HepG2 (cell line): ENCODE data around the gene DENND2D. TPM values are rescaled to one million over a fixed set of nuclear protein-coding genes. Genes with fewer than 3 reads are reported as not detected.

Experiments used
- CBX2 ChIP-seq, 2 experiments: fragments of 200-600 bp in 1 of 2; sonication (generic); formaldehyde crosslinking in 1 of 2; IDR thresholded peaks; 2 replicates each; pipeline versions ENCODE4 v1.7.0 to v1.8.1; 2018 to 2022; ENCODE audit warnings: low read depth in 2 of 2, low read length in 1 of 2, mild to moderate bottlenecking in 1 of 2, missing genetic modification reagents in 1 of 2
- HMG20A ChIP-seq: IDR thresholded peaks from 2 replicates; pipeline ENCODE4 v1.6.1; 2016; ENCODE audit warnings: borderline replicate concordance
- MYNN ChIP-seq: sonication (generic); formaldehyde crosslinking; IDR thresholded peaks from 2 replicates; pipeline ENCODE4 v1.4.0; 2020; ENCODE audit warnings: mild to moderate bottlenecking, low read depth, missing genetic modification reagents
- NBN ChIP-seq: fragments of 450-650 bp; conservative IDR thresholded peaks from 2 replicates; pipeline ENCODE4 v1.6.1; 2017
- SAP130 ChIP-seq: IDR thresholded peaks from 2 replicates; pipeline ENCODE4 v1.6.1; 2016; ENCODE audit warnings: low read depth
- ZC3H4 ChIP-seq: sonication (generic); formaldehyde crosslinking; IDR thresholded peaks from 2 replicates; pipeline ENCODE4 v1.4.0; 2020; ENCODE audit warnings: missing genetic modification reagents, borderline replicate concordance
- ZEB1 ChIP-seq: IDR thresholded peaks from 2 replicates; pipeline ENCODE4 v1.6.1; 2012; ENCODE audit warnings: mild to moderate bottlenecking, low read depth, inconsistent platforms; ENCODE audit not compliant: insufficient replicate concordance
- ZFP82 ChIP-seq: sonication (generic); formaldehyde crosslinking; IDR thresholded peaks from 2 replicates; pipeline ENCODE4 v1.5.1; 2020; ENCODE audit warnings: mild to moderate bottlenecking, missing genetic modification reagents, borderline replicate concordance
- ZNF282 ChIP-seq: fragments of 450-650 bp; IDR thresholded peaks from 2 replicates; pipeline ENCODE4 v1.6.1; 2018; ENCODE audit not compliant: partially characterized antibody
- ZNF691 ChIP-seq: sonication (generic); formaldehyde crosslinking; IDR thresholded peaks from 2 replicates; pipeline ENCODE4 v1.4.0; 2020; ENCODE audit warnings: missing genetic modification reagents, low read depth, mild to moderate bottlenecking, borderline replicate concordance
- ZNF75D ChIP-seq: sonication (generic); formaldehyde crosslinking; IDR thresholded peaks from 2 replicates; pipeline ENCODE4 v1.8.1; 2023; ENCODE audit warnings: missing genetic modification reagents, mild to moderate bottlenecking, borderline replicate concordance
- polyA plus RNA-seq, 8 experiments: library from polyadenylated mRNA; depleted of rRNA in 3 of 8; stranded (reverse) in 7 of 8; unstranded in 1 of 8; fragments of >200 nt; fragmentation: Illumina TruSeq in 4 of 8; extraction: Trizol in 4 of 8; gene quantifications; 2 replicates each; pipeline versions ENCODE4 v1.2.1 to v1.2.3, GENCODE V29; 2011 to 2016; ENCODE audit warnings: low read depth in 4 of 8, missing spikeins in 1 of 8, mixed read lengths in 1 of 8; ENCODE audit not compliant: insufficient read depth in 1 of 8
- total RNA-seq, 5 experiments: library from RNA; depleted of rRNA; stranded (reverse); fragments of >200 nt; fragmentation: Illumina TruSeq; extraction: Trizol; gene quantifications; 2 replicates each; pipeline ENCODE4 v1.2.3, GENCODE V29; 2016; ENCODE audit warnings: low read depth in 1 of 5
- TF ChIP-seq, protein P1 (sequence below): sonication (generic); formaldehyde crosslinking; IDR thresholded peaks from 2 replicates; pipeline ENCODE4 v1.4.0; 2020; ENCODE audit warnings: missing genetic modification reagents
- TF ChIP-seq, protein P2 (sequence below): sonication (generic); formaldehyde crosslinking; conservative IDR thresholded peaks from 2 replicates; pipeline ENCODE4 v1.4.0; 2020; ENCODE audit warnings: missing genetic modification reagents
- TF ChIP-seq, protein P3 (sequence below): sonication (generic); formaldehyde crosslinking; IDR thresholded peaks from 2 replicates; pipeline ENCODE4 v1.4.0; 2020; ENCODE audit warnings: missing genetic modification reagents, borderline replicate concordance
- TF ChIP-seq, protein P4 (sequence below): sonication (generic); formaldehyde crosslinking; IDR thresholded peaks from 2 replicates; pipeline ENCODE4 v1.8.0; 2022; ENCODE audit warnings: mild to moderate bottlenecking, missing genetic modification reagents; ENCODE audit not compliant: insufficient replicate concordance
- TF ChIP-seq, protein P5 (sequence below): sonication (generic); formaldehyde crosslinking; IDR thresholded peaks from 2 replicates; pipeline ENCODE4 v1.5.1; 2020; ENCODE audit warnings: missing genetic modification reagents, mild to moderate bottlenecking, borderline replicate concordance

Gene DENND2D
- total and polyA plus RNA-seq, 2 of the 13 experiments (the other 11 are each of a cell fraction or from before 2014, with no cell fraction given): 0.04 TPM; not detected in 1

- TF ChIP-seq, protein P1, sequence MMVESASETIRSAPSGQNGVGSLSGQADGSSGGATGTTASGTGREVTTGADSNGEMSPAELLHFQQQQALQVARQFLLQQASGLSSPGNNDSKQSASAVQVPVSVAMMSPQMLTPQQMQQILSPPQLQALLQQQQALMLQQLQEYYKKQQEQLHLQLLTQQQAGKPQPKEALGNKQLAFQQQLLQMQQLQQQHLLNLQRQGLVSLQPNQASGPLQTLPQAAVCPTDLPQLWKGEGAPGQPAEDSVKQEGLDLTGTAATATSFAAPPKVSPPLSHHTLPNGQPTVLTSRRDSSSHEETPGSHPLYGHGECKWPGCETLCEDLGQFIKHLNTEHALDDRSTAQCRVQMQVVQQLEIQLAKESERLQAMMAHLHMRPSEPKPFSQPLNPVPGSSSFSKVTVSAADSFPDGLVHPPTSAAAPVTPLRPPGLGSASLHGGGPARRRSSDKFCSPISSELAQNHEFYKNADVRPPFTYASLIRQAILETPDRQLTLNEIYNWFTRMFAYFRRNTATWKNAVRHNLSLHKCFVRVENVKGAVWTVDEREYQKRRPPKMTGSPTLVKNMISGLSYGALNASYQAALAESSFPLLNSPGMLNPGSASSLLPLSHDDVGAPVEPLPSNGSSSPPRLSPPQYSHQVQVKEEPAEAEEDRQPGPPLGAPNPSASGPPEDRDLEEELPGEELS (CRISPR knock-in tag): no peak
- TF ChIP-seq MYNN (CRISPR knock-in tag): no peak
- TF ChIP-seq, protein P2, sequence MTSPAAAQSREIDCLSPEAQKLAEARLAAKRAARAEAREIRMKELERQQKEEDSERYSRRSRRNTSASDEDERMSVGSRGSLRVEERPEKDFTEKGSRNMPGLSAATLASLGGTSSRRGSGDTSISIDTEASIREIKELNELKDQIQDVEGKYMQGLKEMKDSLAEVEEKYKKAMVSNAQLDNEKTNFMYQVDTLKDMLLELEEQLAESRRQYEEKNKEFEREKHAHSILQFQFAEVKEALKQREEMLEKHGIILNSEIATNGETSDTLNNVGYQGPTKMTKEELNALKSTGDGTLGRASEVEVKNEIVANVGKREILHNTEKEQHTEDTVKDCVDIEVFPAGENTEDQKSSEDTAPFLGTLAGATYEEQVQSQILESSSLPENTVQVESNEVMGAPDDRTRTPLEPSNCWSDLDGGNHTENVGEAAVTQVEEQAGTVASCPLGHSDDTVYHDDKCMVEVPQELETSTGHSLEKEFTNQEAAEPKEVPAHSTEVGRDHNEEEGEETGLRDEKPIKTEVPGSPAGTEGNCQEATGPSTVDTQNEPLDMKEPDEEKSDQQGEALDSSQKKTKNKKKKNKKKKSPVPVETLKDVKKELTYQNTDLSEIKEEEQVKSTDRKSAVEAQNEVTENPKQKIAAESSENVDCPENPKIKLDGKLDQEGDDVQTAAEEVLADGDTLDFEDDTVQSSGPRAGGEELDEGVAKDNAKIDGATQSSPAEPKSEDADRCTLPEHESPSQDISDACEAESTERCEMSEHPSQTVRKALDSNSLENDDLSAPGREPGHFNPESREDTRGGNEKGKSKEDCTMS (CRISPR knock-in tag): no peak
- TF ChIP-seq CBX2 (IDR thresholded peaks at IDR 0.05; ENCODE audit: low read depth, low read length): no peak
- TF ChIP-seq CBX2 (CRISPR knock-in tag; IDR thresholded peaks at IDR 0.05; ENCODE audit: low read depth): no peak
- no peak for TF ChIP-seq ZNF282
- TF ChIP-seq, protein P3, sequence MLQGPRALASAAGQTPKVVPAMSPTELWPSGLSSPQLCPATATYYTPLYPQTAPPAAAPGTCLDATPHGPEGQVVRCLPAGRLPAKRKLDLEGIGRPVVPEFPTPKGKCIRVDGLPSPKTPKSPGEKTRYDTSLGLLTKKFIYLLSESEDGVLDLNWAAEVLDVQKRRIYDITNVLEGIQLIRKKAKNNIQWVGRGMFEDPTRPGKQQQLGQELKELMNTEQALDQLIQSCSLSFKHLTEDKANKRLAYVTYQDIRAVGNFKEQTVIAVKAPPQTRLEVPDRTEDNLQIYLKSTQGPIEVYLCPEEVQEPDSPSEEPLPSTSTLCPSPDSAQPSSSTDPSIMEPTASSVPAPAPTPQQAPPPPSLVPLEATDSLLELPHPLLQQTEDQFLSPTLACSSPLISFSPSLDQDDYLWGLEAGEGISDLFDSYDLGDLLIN (CRISPR knock-in tag): no peak
- no peak for TF ChIP-seq NBN
- no peak for TF ChIP-seq HMG20A (CRISPR knock-in tag)
- TF ChIP-seq, protein P4, sequence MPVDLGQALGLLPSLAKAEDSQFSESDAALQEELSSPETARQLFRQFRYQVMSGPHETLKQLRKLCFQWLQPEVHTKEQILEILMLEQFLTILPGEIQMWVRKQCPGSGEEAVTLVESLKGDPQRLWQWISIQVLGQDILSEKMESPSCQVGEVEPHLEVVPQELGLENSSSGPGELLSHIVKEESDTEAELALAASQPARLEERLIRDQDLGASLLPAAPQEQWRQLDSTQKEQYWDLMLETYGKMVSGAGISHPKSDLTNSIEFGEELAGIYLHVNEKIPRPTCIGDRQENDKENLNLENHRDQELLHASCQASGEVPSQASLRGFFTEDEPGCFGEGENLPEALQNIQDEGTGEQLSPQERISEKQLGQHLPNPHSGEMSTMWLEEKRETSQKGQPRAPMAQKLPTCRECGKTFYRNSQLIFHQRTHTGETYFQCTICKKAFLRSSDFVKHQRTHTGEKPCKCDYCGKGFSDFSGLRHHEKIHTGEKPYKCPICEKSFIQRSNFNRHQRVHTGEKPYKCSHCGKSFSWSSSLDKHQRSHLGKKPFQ (CRISPR knock-in tag): no peak
- TF ChIP-seq, protein P5, sequence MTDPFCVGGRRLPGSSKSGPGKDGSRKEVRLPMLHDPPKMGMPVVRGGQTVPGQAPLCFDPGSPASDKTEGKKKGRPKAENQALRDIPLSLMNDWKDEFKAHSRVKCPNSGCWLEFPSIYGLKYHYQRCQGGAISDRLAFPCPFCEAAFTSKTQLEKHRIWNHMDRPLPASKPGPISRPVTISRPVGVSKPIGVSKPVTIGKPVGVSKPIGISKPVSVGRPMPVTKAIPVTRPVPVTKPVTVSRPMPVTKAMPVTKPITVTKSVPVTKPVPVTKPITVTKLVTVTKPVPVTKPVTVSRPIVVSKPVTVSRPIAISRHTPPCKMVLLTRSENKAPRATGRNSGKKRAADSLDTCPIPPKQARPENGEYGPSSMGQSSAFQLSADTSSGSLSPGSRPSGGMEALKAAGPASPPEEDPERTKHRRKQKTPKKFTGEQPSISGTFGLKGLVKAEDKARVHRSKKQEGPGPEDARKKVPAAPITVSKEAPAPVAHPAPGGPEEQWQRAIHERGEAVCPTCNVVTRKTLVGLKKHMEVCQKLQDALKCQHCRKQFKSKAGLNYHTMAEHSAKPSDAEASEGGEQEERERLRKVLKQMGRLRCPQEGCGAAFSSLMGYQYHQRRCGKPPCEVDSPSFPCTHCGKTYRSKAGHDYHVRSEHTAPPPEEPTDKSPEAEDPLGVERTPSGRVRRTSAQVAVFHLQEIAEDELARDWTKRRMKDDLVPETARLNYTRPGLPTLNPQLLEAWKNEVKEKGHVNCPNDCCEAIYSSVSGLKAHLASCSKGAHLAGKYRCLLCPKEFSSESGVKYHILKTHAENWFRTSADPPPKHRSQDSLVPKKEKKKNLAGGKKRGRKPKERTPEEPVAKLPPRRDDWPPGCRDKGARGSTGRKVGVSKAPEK: no peak
- no peak for TF ChIP-seq ZNF691 (CRISPR knock-in tag)
- no peak for TF ChIP-seq ZFP82 (CRISPR knock-in tag)
- TF ChIP-seq ZC3H4 (CRISPR knock-in tag): no peak
- no peak for TF ChIP-seq ZNF75D (CRISPR knock-in tag)
- TF ChIP-seq ZEB1: no peak
- TF ChIP-seq SAP130 (CRISPR knock-in tag): peak; percentile 15; the same call in 1 of the 2 replicates
These were observed 54.9 kb downstream of the DENND2D start (continued) for GRCh38 chr1:111145542-111145941.
